WTC11 (cell line): ENCODE measurements around the gene FGFBP1. TPM values are rescaled to one million over a fixed set of nuclear protein-coding genes. Genes with fewer than 3 reads are reported as not detected.

Source experiments
- EMX1 ChIP-seq: fragments of 250-450 bp; sonication (Bioruptor Pico); IDR thresholded peaks from 2 replicates; pipeline ENCODE4 v1.8.0; 2021; ENCODE audit warnings: mild to moderate bottlenecking
- NR2C2 ChIP-seq: sonication (generic); formaldehyde crosslinking; IDR thresholded peaks from 2 replicates; pipeline ENCODE4 v1.8.0; 2022; ENCODE audit warnings: mild to moderate bottlenecking, missing genetic modification reagents
- RELA ChIP-seq: sonication (generic); formaldehyde crosslinking; IDR thresholded peaks from 2 replicates; pipeline ENCODE4 v1.8.1; 2022; ENCODE audit warnings: missing genetic modification reagents, mild to moderate bottlenecking, borderline replicate concordance
- total RNA-seq: library from RNA; stranded (reverse); gene quantifications from 3 replicates; pipeline ENCODE4 v1.2.3, GENCODE V29; 2021
- TF ChIP-seq, protein P1 (sequence below): fragments of 250-450 bp; sonication (Bioruptor Pico); IDR thresholded peaks from 2 replicates; pipeline ENCODE4 v2.1.2; 2022; ENCODE audit warnings: mild to moderate bottlenecking, moderate library complexity
- TF ChIP-seq, protein P2 (sequence below): fragments of 250-450 bp; sonication (Bioruptor Pico); IDR thresholded peaks from 2 replicates; pipeline ENCODE4 v1.8.0; 2021; ENCODE audit warnings: mild to moderate bottlenecking

Gene FGFBP1
- total RNA-seq, 1 experiment from 2014 or later, result not detected

DNA sequence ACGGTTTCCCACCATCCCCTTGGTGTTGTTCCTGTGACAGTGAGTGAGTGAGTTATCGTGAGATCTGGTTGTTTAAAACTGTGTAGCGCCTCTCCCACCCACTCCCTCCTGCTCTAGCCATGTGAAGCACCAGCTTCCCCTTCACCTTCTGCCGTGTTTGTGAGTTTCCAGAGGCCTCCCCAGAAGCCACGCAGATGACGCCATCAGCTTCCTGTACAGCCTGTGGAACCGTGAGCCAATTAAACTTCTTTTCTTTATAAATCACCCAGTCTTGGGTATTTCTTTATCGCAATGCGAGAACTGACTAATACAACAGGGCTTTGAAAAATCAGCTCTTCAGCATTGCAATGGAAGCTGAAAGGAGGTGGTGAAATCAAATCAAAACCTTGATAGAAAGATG, 50.0 kb downstream of the FGFBP1 start (continued):
- TF ChIP-seq, protein P1, sequence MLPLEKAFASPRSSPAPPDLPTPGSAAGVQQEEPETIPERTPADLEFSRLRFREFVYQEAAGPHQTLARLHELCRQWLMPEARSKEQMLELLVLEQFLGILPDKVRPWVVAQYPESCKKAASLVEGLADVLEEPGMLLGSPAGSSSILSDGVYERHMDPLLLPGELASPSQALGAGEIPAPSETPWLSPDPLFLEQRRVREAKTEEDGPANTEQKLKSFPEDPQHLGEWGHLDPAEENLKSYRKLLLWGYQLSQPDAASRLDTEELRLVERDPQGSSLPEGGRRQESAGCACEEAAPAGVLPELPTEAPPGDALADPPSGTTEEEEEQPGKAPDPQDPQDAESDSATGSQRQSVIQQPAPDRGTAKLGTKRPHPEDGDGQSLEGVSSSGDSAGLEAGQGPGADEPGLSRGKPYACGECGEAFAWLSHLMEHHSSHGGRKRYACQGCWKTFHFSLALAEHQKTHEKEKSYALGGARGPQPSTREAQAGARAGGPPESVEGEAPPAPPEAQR (CRISPR knock-in tag), result no peak
- no peak for TF ChIP-seq NR2C2
- TF ChIP-seq RELA (CRISPR knock-in tag), result no peak
- no peak for TF ChIP-seq EMX1 (CRISPR knock-in tag)
- TF ChIP-seq, protein P2, sequence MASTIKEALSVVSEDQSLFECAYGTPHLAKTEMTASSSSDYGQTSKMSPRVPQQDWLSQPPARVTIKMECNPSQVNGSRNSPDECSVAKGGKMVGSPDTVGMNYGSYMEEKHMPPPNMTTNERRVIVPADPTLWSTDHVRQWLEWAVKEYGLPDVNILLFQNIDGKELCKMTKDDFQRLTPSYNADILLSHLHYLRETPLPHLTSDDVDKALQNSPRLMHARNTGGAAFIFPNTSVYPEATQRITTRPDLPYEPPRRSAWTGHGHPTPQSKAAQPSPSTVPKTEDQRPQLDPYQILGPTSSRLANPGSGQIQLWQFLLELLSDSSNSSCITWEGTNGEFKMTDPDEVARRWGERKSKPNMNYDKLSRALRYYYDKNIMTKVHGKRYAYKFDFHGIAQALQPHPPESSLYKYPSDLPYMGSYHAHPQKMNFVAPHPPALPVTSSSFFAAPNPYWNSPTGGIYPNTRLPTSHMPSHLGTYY, result no peak

Other genes starting within 250 kb of the FGFBP1 start
- 1.1 to 1.9 TPM (median 1.4 TPM) in 3 replicates for gene BST1, start 235.7 kb downstream of the FGFBP1 start, total RNA-seq
- gene CD38, start 160.4 kb downstream of the FGFBP1 start, total RNA-seq, result 0.17 to 0.39 TPM (median 0.37 TPM) in 3 replicates
- gene FGFBP2, start 24.4 kb upstream of the FGFBP1 start, total RNA-seq, result 0.24 TPM in 1 of 3 replicates, not detected in the others
- gene PROM1, start 145.3 kb upstream of the FGFBP1 start, total RNA-seq, result 56.5 to 65.1 TPM (median 56.8 TPM) in 3 replicates